OCI-LY3 (cell line): ENCODE measurements around the gene MAP3K4.

Experiments
- H2AFZ ChIP-seq: fragments of 200-600, 300-600 bp; shearing (Covaris generic); 2 replicates; pipeline ENCODE4 v1.6.0; 2014; ENCODE audit warnings: antibody characterized with exemption, low read depth, low read length
- H3K27ac ChIP-seq: fragments of 200-600, 300-600 bp; sonication (generic); 2 replicates; pipeline ENCODE4 v1.5.1; 2014; ENCODE audit warnings: mild to moderate bottlenecking, low read length, moderate library complexity, mixed read lengths
- H3K27me3 ChIP-seq: fragments of 200-600, 300-600 bp; sonication (generic); 2 replicates; pipeline ENCODE4 v1.6.1; 2014; ENCODE audit warnings: low read depth, low read length, mixed read lengths
- H3K36me3 ChIP-seq: fragments of 200-600, 300-600 bp; sonication (generic); replicated peaks from 2 replicates; pipeline ENCODE3; 2014; ENCODE audit warnings: low read depth, low read length, mixed read lengths
- H3K4me1 ChIP-seq: fragments of 300-600, 200-600 bp; sonication (generic); 2 replicates; pipeline ENCODE4 v1.6.1; 2014; ENCODE audit warnings: low read length, mixed read lengths
- H3K4me2 ChIP-seq: fragments of 200-600, 300-600 bp; sonication (generic); 2 replicates; pipeline ENCODE4 v1.6.1; 2014; ENCODE audit warnings: low read length, mixed read lengths
- H3K4me3 ChIP-seq: fragments of 300-600, 200-600 bp; sonication (generic); 2 replicates; pipeline ENCODE4 v1.5.1; 2014; ENCODE audit warnings: antibody characterized with exemption, mild to moderate bottlenecking, low read length, moderate library complexity
- H3K79me2 ChIP-seq: fragments of 300-600, 200-600 bp; shearing (Covaris generic); 2 replicates; pipeline ENCODE4 v1.6.1; 2014; ENCODE audit warnings: mild to moderate bottlenecking, low read length, mixed read lengths
- H3K9ac ChIP-seq: fragments of 300-600, 200-600 bp; shearing (Covaris generic); 2 replicates; pipeline ENCODE4 v1.6.0; 2014; ENCODE audit warnings: mild to moderate bottlenecking, low read length, moderate library complexity
- H3K9me3 ChIP-seq: fragments of 200-600, 300-600 bp; shearing (Covaris generic); 2 replicates; pipeline ENCODE4 v1.6.1; 2014; ENCODE audit warnings: low read length, mixed read lengths; ENCODE audit not compliant: insufficient read depth
- H4K20me1 ChIP-seq: fragments of 200-600, 300-600 bp; sonication (generic); 2 replicates; pipeline ENCODE4 v1.6.1; 2016; ENCODE audit warnings: low read length, mixed read lengths; ENCODE audit not compliant: insufficient read depth
- EZH2phosphoT487 ChIP-seq: fragments of 200-600 bp; shearing (Covaris generic); IDR thresholded peaks from 2 replicates; pipeline ENCODE4 v1.6.1; 2018; ENCODE audit warnings: antibody characterized with exemption, mixed run types, low read depth
- TF ChIP-seq, protein P1 (sequence below): fragments of 200-600, 300-600 bp; sonication (generic); IDR thresholded peaks from 2 replicates; pipeline ENCODE4 v1.5.1; 2014; ENCODE audit warnings: antibody characterized with exemption, low read length, low read depth

MAP3K4 gene

DNA sequence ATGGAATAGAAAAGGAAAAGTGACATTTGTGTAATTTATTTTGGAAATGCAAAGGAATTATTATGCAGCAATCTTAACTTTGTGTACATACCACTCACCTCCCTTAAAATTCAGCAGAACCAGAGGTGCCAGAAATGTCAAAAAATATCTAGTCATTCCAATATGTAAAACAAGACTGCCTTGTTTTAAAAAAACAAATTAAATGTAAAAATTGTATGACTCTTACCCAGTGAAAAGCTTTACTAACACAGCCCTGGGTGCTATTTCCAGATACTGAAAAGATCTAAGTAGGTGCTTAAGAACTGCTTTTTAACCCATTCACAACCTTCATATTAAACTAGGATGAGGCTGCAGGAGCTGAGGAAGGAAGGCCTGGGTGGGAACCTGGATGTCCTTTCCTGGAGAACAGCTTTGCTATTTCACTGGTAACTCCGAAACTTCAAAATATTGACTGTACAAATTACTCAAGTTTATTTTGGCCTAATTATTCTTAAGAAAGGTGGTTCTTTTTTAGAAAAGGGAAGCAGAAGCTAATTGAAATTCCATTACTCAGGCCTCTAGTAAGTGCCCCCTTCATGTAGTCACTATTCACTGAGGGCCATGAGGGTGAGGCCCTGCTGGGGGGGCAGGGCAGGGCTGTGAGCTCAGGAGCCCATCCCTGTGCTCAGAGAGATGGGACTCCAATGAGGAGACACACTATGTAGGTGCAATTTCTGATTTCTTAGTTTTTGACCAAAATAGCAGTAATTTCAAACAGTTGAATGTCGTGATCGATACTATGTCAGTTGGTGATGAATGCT, 139.6 kb downstream of the MAP3K4 start:
- TF ChIP-seq EZH2phosphoT487: no peak
- TF ChIP-seq, protein P1, sequence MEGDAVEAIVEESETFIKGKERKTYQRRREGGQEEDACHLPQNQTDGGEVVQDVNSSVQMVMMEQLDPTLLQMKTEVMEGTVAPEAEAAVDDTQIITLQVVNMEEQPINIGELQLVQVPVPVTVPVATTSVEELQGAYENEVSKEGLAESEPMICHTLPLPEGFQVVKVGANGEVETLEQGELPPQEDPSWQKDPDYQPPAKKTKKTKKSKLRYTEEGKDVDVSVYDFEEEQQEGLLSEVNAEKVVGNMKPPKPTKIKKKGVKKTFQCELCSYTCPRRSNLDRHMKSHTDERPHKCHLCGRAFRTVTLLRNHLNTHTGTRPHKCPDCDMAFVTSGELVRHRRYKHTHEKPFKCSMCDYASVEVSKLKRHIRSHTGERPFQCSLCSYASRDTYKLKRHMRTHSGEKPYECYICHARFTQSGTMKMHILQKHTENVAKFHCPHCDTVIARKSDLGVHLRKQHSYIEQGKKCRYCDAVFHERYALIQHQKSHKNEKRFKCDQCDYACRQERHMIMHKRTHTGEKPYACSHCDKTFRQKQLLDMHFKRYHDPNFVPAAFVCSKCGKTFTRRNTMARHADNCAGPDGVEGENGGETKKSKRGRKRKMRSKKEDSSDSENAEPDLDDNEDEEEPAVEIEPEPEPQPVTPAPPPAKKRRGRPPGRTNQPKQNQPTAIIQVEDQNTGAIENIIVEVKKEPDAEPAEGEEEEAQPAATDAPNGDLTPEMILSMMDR: no peak
- no peaks in the 10 kb centered on the region for H4K20me1 ChIP-seq

DNA sequence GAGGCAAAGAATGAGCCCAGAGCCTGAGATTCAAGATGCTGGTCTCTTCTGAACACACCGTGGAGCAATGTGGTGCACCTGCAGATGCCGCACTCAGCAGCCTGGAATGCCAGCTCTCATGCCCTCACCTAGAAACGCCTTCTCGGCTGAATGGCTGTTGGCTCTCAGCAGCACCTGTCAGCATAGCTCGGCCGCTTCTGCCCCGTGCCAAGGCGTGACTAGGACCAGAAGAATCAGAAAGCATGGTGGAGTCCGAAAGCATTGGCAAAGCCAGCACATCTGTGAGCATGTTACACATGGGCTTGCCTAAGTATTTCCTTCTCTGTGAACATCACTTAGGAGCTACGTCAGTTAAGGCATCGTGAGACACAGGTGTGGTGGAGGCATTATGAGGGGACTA, 140.8 kb downstream of the MAP3K4 start:
- peaks cover 4% of the 10 kb centered on the region for H3K36me3 ChIP-seq
- H3K79me2 ChIP-seq: no peaks in the 10 kb centered on the region
- no peak overlapping the region for H3K4me2 ChIP-seq
- H4K20me1 ChIP-seq: no peaks in the 10 kb centered on the region
- H3K4me3 ChIP-seq: no peak overlapping the region
- no peak for TF ChIP-seq EZH2phosphoT487
- TF ChIP-seq, protein P1: no peak
- H3K9me3 ChIP-seq: no peaks in the 10 kb centered on the region
- no peak overlapping the region for H3K27ac ChIP-seq
- no peaks in the 10 kb centered on the region for H3K27me3 ChIP-seq
- H3K4me1 ChIP-seq: peaks cover 20% of the 10 kb centered on the region
- H3K9ac ChIP-seq: no peak overlapping the region
- H2AFZ ChIP-seq: no peak overlapping the region

More for the DNA sequence above, 139.6 kb downstream of the MAP3K4 start:
- Histone ChIP-seq H3K27ac (no peak overlapping the region), H2AFZ (no peak overlapping the region), H3K9me3 (no peaks in the 10 kb centered on the region), H3K36me3 (peaks cover 4% of the 10 kb centered on the region), H3K9ac (no peak overlapping the region), H3K4me1 (peaks cover 16% of the 10 kb centered on the region), H3K4me2 (no peak overlapping the region), H3K4me3 (no peak overlapping the region), H3K79me2 (no peaks in the 10 kb centered on the region), H3K27me3 (no peaks in the 10 kb centered on the region)

DNA sequence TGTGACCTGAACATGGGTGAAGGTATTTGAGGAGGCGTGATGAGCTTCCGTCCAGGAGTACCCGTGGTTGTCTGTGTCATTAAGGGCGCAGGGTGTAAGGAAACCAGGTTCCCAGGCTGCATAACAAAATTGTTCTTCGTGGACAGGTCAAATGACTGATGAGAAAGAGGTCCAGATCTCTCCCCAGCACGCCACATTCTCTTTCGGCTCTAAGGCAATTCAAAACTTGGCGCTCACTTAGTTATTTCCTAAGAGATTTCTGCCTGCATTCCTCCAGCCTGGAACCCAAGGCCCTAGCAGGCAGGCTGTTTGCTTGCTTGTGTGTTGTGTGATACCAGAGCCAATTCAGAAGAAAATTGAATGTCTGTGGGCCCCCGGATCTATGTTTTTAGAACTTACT, 142.4 kb downstream of the MAP3K4 start:
- H3K4me3 ChIP-seq: no peak overlapping the region

DNA sequence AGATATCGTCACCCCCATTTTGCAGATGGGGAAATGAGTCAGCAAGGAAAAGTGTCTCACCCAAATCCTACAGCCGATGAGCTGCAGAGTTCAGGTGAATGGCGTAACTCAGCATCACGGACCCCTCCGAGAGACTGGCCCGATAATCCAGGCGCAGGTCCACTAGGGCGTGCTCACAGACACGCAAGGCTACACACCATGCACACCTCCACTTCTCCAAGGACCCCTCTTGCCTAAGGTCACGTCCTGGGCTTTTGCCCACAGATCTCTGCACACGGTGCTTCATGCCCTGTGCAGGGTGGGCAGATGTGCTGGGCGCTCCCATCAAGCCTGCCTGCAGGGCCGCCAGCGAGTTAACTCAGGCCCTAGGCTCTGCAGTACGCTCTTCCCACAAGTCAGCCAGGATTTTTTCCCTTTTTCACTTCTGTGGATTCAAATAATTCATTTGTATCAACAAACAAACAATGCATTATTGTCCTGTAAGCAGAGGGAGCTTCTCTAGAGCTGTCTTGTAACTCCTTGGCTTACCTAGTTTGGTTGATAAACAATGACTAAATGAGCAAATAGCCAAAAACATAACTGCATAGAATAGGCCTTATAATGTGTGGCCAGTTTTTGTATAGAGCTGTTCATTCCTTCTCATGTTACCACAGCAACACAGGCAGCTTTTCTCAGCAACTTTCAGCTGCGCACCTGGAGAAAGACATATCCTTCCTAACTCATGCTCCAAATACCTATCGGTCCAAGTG, 143.2 kb downstream of the MAP3K4 start:
- Histone ChIP-seq H3K9ac (no peak overlapping the region), H3K27ac (no peak overlapping the region), H3K4me3 (no peak overlapping the region), H3K4me1 (peaks cover 20% of the 10 kb centered on the region), H3K79me2 (no peaks in the 10 kb centered on the region), H2AFZ (no peak overlapping the region), H4K20me1 (no peaks in the 10 kb centered on the region), H3K27me3 (no peaks in the 10 kb centered on the region), H3K9me3 (no peaks in the 10 kb centered on the region), H3K36me3 (peaks cover 4% of the 10 kb centered on the region), H3K4me2 (no peak overlapping the region)
- TF ChIP-seq, protein P1: no peak
- TF ChIP-seq EZH2phosphoT487: no peak

More for the DNA sequence above, 142.4 kb downstream of the MAP3K4 start:
- no peaks in the 10 kb centered on the region for H3K79me2 ChIP-seq
- TF ChIP-seq, protein P1: no peak
- TF ChIP-seq EZH2phosphoT487: no peak
- no peak overlapping the region for H3K4me2 ChIP-seq
- H2AFZ ChIP-seq: no peak overlapping the region
- no peak overlapping the region for H3K9ac ChIP-seq
- H3K36me3 ChIP-seq: peaks cover 4% of the 10 kb centered on the region
- no peak overlapping the region for H3K27ac ChIP-seq
- H3K4me1 ChIP-seq: peaks cover 20% of the 10 kb centered on the region
- H3K27me3 ChIP-seq: no peaks in the 10 kb centered on the region
- no peaks in the 10 kb centered on the region for H4K20me1 ChIP-seq
- no peaks in the 10 kb centered on the region for H3K9me3 ChIP-seq
